Gastrocnemius medialis (tissue), 4 donors: ENCODE measurements around the gene RAPH1. TPM values are rescaled to one million over a fixed set of nuclear protein-coding genes. Genes with fewer than 3 reads are reported as not detected.

Source experiments
- ATAC-seq, 2 donors: fragments of 150-250 bp; one replicate each; pipeline ENCODE4 v1.9.1; 2016
- DNase-seq, 2 donors: peaks; one replicate each; pipeline ENCODE4 v3.0.0-alpha.2; 2019
- H3K27ac ChIP-seq, 4 donors: fragments of 200-600 bp; sonication (generic); 1 replicate in 1 of 4; 2 replicates in 3 of 4; pipeline ENCODE4 v1.5.1; 2016 to 2018; ENCODE audit warnings: mild to moderate bottlenecking in 2 of 4, moderate library complexity in 1 of 4
- H3K27me3 ChIP-seq, 3 donors: fragments of 200-600 bp; sonication (generic) in 2 of 3; 1 replicate in 1 of 3; 2 replicates in 2 of 3; pipeline versions ENCODE4 v1.5.1 to v1.6.0; 2016 to 2019; ENCODE audit warnings: mild to moderate bottlenecking in 1 of 3, moderate library complexity in 1 of 3
- H3K36me3 ChIP-seq, 2 donors: fragments of 200-600 bp; sonication (generic) in 1 of 2; one replicate each; pipeline ENCODE4 v1.5.1; 2017 to 2018
- H3K4me1 ChIP-seq, 2 donors: fragments of 200-600 bp; sonication (generic) in 1 of 2; one replicate each; pipeline ENCODE4 v1.5.1; 2016 to 2017; ENCODE audit warnings: mild to moderate bottlenecking in 2 of 2
- H3K4me3 ChIP-seq, 4 donors: fragments of 200-600 bp; sonication (generic) in 3 of 4; 1 replicate in 1 of 4; 2 replicates in 3 of 4; pipeline ENCODE4 v1.5.1; 2016 to 2019; ENCODE audit warnings: mild to moderate bottlenecking in 2 of 4
- H3K9me3 ChIP-seq, 3 donors: fragments of 200-600 bp; sonication (generic) in 2 of 3; 1 replicate in 1 of 3; 2 replicates in 2 of 3; pipeline ENCODE4 v1.5.1; 2016 to 2019
- POLR2A ChIP-seq, 2 donors: fragments of 450-650 bp; IDR thresholded peaks; one replicate each; pipeline ENCODE4 v1.6.1; 2017; ENCODE audit warnings: antibody characterized with exemption in 2 of 2, mild to moderate bottlenecking in 2 of 2, moderate library complexity in 2 of 2
- in situ Hi-C, 4 donors: fragments of 200-750 bp; cut with MboI; loops; one replicate each; pipeline versions ENCODE4 v1.15.0 to v1.8.0; 2017; ENCODE audit warnings: low sequenced_read_pairs in 4 of 4
- intact Hi-C: fragments of 100-400 bp; cut with DNase I; formaldehyde crosslinking; loops from one replicate; pipeline ENCODE4 v1.15.1; 2023; ENCODE audit warnings: low total_unique reads
- total RNA-seq, 4 donors: library from RNA; depleted of rRNA; stranded (reverse); fragments of >200 nt; gene quantifications; one replicate each; pipeline versions ENCODE4 v1.1.0 to v1.2.3, GENCODE V29; 2016
- TF ChIP-seq, protein P1 (sequence below), 5 experiments: fragments of 450-650 bp in 3 of 5; fragments of 200-600 bp in 2 of 5; sonication (generic) in 2 of 5; IDR thresholded peaks in 4 of 5; conservative IDR thresholded peaks in 1 of 5; 1 replicate in 4 of 5; 2 replicates in 1 of 5; pipeline ENCODE4 v1.5.1; 2016 to 2019; ENCODE audit warnings: antibody characterized with exemption in 5 of 5, mild to moderate bottlenecking in 3 of 5, moderate library complexity in 3 of 5

The RAPH1 gene
- total RNA-seq, 4 donors from 2014 or later, result 17.6 to 29.7 (median 21.7) TPM

GRCh38 chr2:203451011-203451410 lies 84.1 kb downstream of the RAPH1 start:
- in situ Hi-C loops, result no loop called here
- H3K27ac ChIP-seq, result no peak overlapping the region

DNA sequence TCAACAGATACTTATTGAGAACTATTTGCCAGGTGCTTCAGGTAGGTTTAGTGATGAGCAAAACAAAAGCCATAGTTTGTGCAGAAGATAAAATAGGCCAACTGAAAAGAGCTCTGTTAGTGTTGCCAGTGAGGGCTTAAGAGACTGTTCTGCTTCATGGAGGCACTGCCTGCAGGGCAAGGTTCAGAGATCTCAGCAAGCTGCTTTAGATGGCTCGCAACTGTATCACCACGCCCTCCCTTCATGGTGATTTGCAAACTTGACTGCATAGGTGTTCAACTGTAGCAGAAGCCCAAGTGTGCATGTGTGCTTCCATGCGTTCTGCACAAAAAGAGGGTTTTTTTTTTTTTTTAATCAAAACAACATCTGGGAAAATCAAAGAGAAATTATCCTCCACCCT lies 84.5 kb downstream of the RAPH1 start:
- no peak overlapping the region for H3K4me3 ChIP-seq
- TF ChIP-seq POLR2A (IDR thresholded peaks at IDR 0.05), result no peak
- TF ChIP-seq, protein P1, sequence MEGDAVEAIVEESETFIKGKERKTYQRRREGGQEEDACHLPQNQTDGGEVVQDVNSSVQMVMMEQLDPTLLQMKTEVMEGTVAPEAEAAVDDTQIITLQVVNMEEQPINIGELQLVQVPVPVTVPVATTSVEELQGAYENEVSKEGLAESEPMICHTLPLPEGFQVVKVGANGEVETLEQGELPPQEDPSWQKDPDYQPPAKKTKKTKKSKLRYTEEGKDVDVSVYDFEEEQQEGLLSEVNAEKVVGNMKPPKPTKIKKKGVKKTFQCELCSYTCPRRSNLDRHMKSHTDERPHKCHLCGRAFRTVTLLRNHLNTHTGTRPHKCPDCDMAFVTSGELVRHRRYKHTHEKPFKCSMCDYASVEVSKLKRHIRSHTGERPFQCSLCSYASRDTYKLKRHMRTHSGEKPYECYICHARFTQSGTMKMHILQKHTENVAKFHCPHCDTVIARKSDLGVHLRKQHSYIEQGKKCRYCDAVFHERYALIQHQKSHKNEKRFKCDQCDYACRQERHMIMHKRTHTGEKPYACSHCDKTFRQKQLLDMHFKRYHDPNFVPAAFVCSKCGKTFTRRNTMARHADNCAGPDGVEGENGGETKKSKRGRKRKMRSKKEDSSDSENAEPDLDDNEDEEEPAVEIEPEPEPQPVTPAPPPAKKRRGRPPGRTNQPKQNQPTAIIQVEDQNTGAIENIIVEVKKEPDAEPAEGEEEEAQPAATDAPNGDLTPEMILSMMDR (IDR thresholded peaks at IDR 0.05 in 4 of 5, conservative IDR thresholded peaks at IDR 0.05 in 1 of 5), result no peak
- no peaks in the 10 kb centered on the region for H3K9me3 ChIP-seq
- in situ Hi-C loops (no loop called here), intact Hi-C loops (loop anchor here (10.0 kb wide), 1 partner anchor 226 kb away; no protein-coding TSS in a partner anchor)
- DNase-seq, result no peak
- no peak overlapping the region for H3K27ac ChIP-seq
- H3K4me1 ChIP-seq, result peaks cover 0 to 3% of the 10 kb centered on the region in 2 donors
- H3K36me3 ChIP-seq, result peaks cover 0 to 68% of the 10 kb centered on the region in 2 donors
- H3K27me3 ChIP-seq, result no peaks in the 10 kb centered on the region
- no peak for ATAC-seq

More at GRCh38 chr2:203451011-203451410, 84.1 kb downstream of the RAPH1 start:
- peaks cover 0 to 3% of the 10 kb centered on the region in 2 donors for H3K4me1 ChIP-seq
- H3K36me3 ChIP-seq, result peaks cover 0 to 64% of the 10 kb centered on the region in 2 donors
- ATAC-seq (no peak), DNase-seq (no peak)
- TF ChIP-seq POLR2A (IDR thresholded peaks at IDR 0.05), result no peak
- TF ChIP-seq, protein P1 (IDR thresholded peaks at IDR 0.05 in 4 of 5, conservative IDR thresholded peaks at IDR 0.05 in 1 of 5), result no peak
- intact Hi-C loops, result loop anchor here (10.0 kb wide), 1 partner anchor 226 kb away; no protein-coding TSS in a partner anchor
- no peaks in the 10 kb centered on the region for H3K9me3 ChIP-seq
- no peak overlapping the region for H3K4me3 ChIP-seq
- no peaks in the 10 kb centered on the region for H3K27me3 ChIP-seq

DNA sequence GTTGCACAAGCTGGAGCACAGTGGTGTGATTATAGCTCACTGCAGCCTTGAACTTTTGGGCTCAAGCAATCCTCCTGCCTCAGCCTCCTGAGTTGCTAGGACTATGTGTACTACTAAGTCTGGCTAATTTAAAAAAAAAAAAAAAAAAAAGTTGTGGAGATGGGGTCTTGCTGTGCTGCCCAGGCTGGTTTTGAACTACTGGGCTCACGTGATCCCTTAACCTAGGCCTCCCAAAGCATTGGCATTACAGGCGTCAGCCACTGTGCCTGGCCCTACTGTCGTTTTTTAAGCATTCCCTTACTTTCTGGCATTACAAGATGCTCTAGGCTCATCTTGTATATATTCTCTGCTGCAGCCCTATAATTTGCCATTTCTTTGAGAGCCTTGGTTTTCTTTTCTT lies 88.3 kb downstream of the RAPH1 start:
- ATAC-seq, result no peak

DNA sequence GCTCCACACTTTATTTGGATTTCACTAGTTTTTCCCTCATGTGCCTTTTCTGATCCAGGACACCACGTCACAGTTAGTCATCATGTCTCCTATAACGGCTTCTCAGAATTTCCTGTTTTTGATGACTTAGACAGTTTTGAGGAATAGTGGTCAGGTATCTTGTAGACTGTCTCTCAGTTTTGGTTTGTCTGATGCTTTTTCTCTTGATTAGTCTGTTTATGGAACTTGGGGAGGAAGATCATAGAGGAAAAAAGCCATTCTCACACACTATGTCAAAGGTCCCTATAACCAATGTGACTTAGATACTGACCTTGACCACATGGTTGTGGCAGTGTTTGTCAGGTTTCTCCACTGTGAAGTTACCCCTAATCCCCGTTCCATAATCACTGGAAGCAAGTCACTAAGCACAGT lies 89.0 kb downstream of the RAPH1 start:
- peaks cover 0 to 28% of the 10 kb centered on the region in 2 donors for H3K4me1 ChIP-seq
- H3K36me3 ChIP-seq, result peaks cover 0 to 68% of the 10 kb centered on the region in 2 donors
- H3K27ac ChIP-seq, result no peak overlapping the region
- no peaks in the 10 kb centered on the region for H3K9me3 ChIP-seq
- in situ Hi-C loops (no loop called here), intact Hi-C loops (no loop called here)
- no peak overlapping the region for H3K4me3 ChIP-seq
- DNase-seq (no peak), ATAC-seq (no peak)
- TF ChIP-seq, protein P1 (IDR thresholded peaks at IDR 0.05 in 4 of 5, conservative IDR thresholded peaks at IDR 0.05 in 1 of 5), result no peak
- no peak for TF ChIP-seq POLR2A (IDR thresholded peaks at IDR 0.05)
- no peaks in the 10 kb centered on the region for H3K27me3 ChIP-seq

More for the DNA sequence above, 88.3 kb downstream of the RAPH1 start:
- Histone ChIP-seq H3K9me3 (no peaks in the 10 kb centered on the region), H3K4me1 (peaks cover 0 to 23% of the 10 kb centered on the region in 2 donors), H3K27ac (no peak overlapping the region), H3K27me3 (no peaks in the 10 kb centered on the region), H3K36me3 (peaks cover 0 to 72% of the 10 kb centered on the region in 2 donors), H3K4me3 (no peak overlapping the region)
- in situ Hi-C loops, result no loop called here
- DNase-seq, result no peak
- intact Hi-C loops, result no loop called here
- no peak for TF ChIP-seq POLR2A (IDR thresholded peaks at IDR 0.05)
- TF ChIP-seq, protein P1 (IDR thresholded peaks at IDR 0.05 in 4 of 5, conservative IDR thresholded peaks at IDR 0.05 in 1 of 5), result no peak

- peaks cover 0 to 28% of the 10 kb centered on the region in 2 donors for H3K4me1 ChIP-seq
- no peak overlapping the region for H3K27ac ChIP-seq
- intact Hi-C loops, result no loop called here
- no peak overlapping the region for H3K4me3 ChIP-seq
- no peaks in the 10 kb centered on the region for H3K9me3 ChIP-seq
- ATAC-seq (no peak), DNase-seq (no peak)
- peaks cover 0 to 67% of the 10 kb centered on the region in 2 donors for H3K36me3 ChIP-seq
- in situ Hi-C loops, result no loop called here
- H3K27me3 ChIP-seq, result no peaks in the 10 kb centered on the region
- TF ChIP-seq POLR2A (IDR thresholded peaks at IDR 0.05), result no peak
- TF ChIP-seq, protein P1 (IDR thresholded peaks at IDR 0.05 in 4 of 5, conservative IDR thresholded peaks at IDR 0.05 in 1 of 5), result no peak
Observed at GRCh38 chr2:203444738-203445137, 90.4 kb downstream of the RAPH1 start.
